Fibroblast of the aortic adventitia (primary cell): ENCODE results near the gene MAP2K4. TPM values are rescaled to one million over a fixed set of nuclear protein-coding genes. Genes with fewer than 3 reads are reported as not detected.

Experiments
- DNase-seq: peaks from one replicate; pipeline ENCODE4 v3.0.0-alpha.2; 2010; ENCODE audit warnings: low read depth
- H3K4me3 ChIP-seq: 2 replicates; pipeline ENCODE4 v1.5.1; 2011; ENCODE audit warnings: low read depth, mild to moderate bottlenecking, control low read depth, low read length, moderate library complexity
- CTCF ChIP-seq: IDR thresholded peaks from 2 replicates; pipeline ENCODE4 v1.5.1; 2011; ENCODE audit warnings: mild to moderate bottlenecking, low read length, control low read depth, inconsistent platforms; ENCODE audit not compliant: insufficient read depth
- total RNA-seq: library from RNA; depleted of rRNA; stranded (reverse); fragments of >200 nt; gene quantifications from 2 replicates; pipeline ENCODE4 v1.2.3, GENCODE V29; 2012; ENCODE audit warnings: low replicate concordance

The MAP2K4 gene
- total RNA-seq, 1 donor: 26.5 TPM

GRCh38 chr17:12097326-12097725 is 76.6 kb downstream of the MAP2K4 start:
- no peak for TF ChIP-seq CTCF
- no peak overlapping the region for H3K4me3 ChIP-seq
- DNase-seq: no peak

- no peak for DNase-seq
- no peak for TF ChIP-seq CTCF
- H3K4me3 ChIP-seq: no peak overlapping the region
These were observed 77.9 kb downstream of the MAP2K4 start for GRCh38 chr17:12098568-12098967.

- TF ChIP-seq CTCF: no peak
- H3K4me3 ChIP-seq: no peak overlapping the region
- DNase-seq: no peak
These were observed 78.7 kb downstream of the MAP2K4 start for GRCh38 chr17:12099412-12099811.

GRCh38 chr17:12104831-12105230 is 84.2 kb downstream of the MAP2K4 start:
- DNase-seq: peak; percentile 11
- no peak overlapping the region for H3K4me3 ChIP-seq
- no peak for TF ChIP-seq CTCF

- peak; percentile 22 for DNase-seq
- no peak overlapping the region for H3K4me3 ChIP-seq
- no peak for TF ChIP-seq CTCF
These were observed 87.2 kb downstream of the MAP2K4 start for GRCh38 chr17:12107905-12108304.

- DNase-seq: no peak
- no peak overlapping the region for H3K4me3 ChIP-seq
- TF ChIP-seq CTCF: no peak
These were observed 90.2 kb downstream of the MAP2K4 start for GRCh38 chr17:12110906-12111305.

- TF ChIP-seq CTCF: no peak
These were observed 92.5 kb downstream of the MAP2K4 start for GRCh38 chr17:12113156-12113555.

More at GRCh38 chr17:12113156-12113555, 92.5 kb downstream of the MAP2K4 start:
- DNase-seq: no peak
- H3K4me3 ChIP-seq: no peak overlapping the region
